HG02588 (cell line): ENCODE measurements around the gene ACOT7.
"Not testable (repeated sequence)": the region's sequence is repeated elsewhere in the genome, so short reads cannot be mapped to it uniquely, and the experiment has no call there.

ENCODE experiments used
- ATAC-seq: cut with Tn5 transposase; IDR thresholded peaks from one replicate; pipeline ENCODE4 v1.9.1; 2021; ENCODE audit warnings: mild to moderate bottlenecking, moderate library complexity; ENCODE audit not compliant: unreplicated experiment

ACOT7 gene

GRCh38 chr1:6401673-6402072 lies 8.1 kb upstream of the ACOT7 start:
- ATAC-seq, result no peak

- ATAC-seq, result no peak
These were observed 5.7 kb upstream of the ACOT7 start for GRCh38 chr1:6399294-6399693.

GRCh38 chr1:6397844-6398441 lies 4.4 kb upstream of the ACOT7 start:
- ATAC-seq, result no peak

- no peak for ATAC-seq
These were observed 3.4 kb upstream of the ACOT7 start for GRCh38 chr1:6396998-6397397.

DNA sequence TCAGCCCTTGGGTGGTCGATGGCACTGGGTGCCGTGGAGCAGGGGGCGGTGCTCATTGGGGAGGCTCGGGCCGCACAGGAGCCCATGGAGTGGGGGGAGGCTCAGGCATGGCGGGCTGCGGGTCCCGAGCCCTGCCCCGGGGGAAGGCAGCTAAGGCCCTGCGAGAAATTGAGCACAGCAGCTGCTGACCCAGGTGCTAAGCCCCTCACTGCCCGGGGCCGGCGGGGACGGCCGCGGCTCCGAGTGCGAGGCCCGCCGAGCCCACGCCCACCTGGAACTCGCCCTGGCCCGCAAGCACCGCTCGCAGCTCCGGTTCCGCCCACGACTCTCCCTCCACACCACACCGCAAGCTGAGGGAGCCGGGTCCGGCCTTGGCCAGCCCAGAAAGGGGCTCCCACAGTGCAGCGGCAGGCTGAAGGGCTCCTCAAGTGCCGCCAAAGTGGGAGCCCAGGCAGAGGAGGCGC lies 2.2 kb upstream of the ACOT7 start:
- not testable (repeated sequence) for ATAC-seq

DNA sequence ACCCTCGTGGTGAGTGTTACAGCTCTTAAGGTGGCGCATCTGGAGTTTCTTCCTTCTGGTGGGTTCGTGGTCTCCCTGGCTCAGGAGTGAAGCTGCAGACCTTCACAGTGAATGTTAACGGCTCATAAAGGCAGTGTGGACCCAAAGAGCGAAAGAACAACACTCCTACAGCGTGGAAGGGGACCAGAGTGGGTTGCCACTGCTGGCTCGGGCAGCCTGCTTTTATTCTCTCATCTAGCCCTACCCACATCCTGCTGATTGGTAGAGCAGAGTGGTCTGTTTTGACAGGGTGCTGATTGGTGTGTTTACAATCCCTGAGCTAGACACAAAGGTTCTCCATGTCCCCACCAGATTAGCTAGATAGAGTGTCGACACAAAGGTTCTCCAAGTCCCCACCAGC lies 1.6 kb upstream of the ACOT7 start:
- not testable (repeated sequence) for ATAC-seq

GRCh38 chr1:6392809-6393399 lies 663 bp downstream of the ACOT7 start:
- ATAC-seq, result peak; percentile 4

GRCh38 chr1:6391951-6392808 lies 1.4 kb downstream of the ACOT7 start:
- no peak for ATAC-seq

- ATAC-seq, result no peak
These were observed 3.6 kb downstream of the ACOT7 start for GRCh38 chr1:6389971-6390370.

DNA sequence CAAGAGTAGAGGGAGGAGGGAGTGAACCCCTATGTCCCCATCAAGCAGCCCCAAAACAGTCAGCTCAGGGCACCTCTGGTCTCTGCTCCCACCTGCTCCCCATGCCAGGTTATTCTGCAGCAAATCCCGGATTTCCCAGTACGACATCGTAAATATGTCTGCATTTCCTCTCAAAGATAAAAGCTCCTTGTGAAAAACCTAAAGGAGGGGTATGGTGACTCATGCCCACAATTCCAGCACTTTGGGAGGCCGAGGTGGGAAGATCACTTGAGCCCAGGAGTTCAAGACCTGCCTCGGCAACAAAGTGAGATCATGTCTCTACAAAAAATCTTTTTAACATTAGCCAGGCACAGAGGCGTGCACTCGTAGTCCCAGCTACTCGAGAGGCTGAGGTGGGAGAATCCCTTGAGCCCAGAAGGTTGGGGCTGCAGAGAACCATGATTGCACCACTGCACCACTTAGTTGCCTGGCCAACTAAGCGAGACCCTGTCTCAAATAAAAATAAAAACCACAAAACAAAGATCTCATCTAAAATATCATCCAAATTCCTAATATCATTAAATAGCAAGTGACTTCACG lies 7.1 kb downstream of the ACOT7 start:
- ATAC-seq, result no peak

DNA sequence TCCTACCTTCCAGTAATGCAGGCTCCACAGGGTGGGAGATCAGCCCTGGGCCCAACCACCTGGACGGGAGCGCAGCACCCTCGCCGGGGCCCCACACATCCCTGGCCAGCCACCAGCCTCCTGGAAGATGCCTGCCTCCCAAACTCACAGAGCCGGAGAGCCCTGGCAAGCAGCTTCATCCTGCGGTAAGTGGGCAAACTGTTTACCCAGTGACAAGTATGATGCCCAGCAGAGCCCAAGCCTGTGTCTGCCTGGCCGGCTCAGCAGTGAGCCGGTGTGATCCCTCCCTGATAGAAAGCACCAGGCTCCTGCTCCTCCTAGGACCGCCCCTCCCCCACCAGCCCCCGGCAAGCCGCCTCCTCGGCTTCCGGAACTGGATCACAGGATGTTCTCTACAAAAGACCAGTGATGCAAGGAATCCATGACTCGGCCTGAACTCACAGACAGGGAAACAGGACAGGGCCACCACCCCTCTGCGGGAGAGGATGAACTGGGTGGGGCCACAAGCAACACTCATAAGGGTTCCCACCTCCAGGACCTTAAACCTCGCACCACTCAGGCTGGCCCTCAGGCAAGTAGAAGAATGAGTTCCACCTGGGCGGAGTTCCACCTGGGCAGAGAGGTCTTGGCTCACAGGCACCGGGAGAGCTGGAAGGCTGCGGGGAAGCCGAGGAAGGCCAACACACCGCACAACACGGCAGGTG lies 7.9 kb downstream of the ACOT7 start:
- ATAC-seq, result no peak

- no peak for ATAC-seq
These were observed 8.6 kb downstream of the ACOT7 start for GRCh38 chr1:6384962-6385361.

- ATAC-seq, result no peak
These were observed 9.4 kb downstream of the ACOT7 start for GRCh38 chr1:6384135-6384534.

DNA sequence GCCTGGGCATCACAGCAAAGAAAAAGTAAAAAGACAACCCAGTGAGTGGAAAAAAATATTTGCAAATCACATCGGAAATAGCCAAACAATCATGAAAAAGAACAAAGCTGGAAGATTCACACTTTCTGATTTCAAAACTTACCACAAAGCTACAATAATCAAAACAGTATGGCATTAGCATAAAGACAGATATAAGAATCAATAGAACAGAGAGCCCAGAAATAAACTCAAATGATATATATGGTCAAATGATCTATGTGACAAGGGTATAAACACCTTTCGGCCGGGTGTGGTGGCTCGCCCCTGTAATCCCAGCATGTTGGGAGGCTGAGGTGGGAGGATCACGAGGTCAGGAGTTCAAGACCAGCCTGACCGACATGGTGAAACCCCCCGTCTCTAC lies 13.5 kb downstream of the ACOT7 start:
- ATAC-seq, result no peak

DNA sequence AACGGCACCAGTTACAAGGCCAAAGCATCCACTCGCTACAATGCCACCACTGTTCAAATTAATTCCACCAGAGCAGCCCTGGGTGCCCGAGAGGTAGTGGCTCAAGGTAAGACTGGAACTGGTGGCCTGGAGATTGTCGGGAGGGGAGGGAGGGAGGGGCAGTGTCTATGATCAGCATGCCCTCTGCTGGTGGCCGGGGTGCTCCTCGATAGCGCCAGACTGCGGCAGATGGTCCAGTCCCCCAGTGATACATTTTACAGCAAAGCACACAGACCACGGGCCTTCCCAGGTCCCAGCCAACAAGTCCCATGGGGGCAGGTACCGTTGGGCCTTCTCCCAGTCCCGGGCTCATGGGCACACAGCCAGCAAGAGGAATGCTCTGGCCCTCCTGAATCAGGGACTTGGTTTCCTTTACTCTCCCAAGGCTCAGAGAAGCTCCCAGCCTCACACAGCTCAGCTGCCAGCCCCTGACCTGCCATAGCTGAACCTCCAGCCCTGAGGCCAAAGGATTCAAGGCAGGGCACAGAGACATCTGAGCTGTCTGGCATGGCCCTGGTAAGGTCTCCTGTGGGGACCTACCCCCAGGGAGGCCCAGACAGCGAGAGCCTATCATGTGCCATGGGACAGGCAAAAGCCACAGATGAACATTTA lies 15.3 kb downstream of the ACOT7 start:
- no peak for ATAC-seq

DNA sequence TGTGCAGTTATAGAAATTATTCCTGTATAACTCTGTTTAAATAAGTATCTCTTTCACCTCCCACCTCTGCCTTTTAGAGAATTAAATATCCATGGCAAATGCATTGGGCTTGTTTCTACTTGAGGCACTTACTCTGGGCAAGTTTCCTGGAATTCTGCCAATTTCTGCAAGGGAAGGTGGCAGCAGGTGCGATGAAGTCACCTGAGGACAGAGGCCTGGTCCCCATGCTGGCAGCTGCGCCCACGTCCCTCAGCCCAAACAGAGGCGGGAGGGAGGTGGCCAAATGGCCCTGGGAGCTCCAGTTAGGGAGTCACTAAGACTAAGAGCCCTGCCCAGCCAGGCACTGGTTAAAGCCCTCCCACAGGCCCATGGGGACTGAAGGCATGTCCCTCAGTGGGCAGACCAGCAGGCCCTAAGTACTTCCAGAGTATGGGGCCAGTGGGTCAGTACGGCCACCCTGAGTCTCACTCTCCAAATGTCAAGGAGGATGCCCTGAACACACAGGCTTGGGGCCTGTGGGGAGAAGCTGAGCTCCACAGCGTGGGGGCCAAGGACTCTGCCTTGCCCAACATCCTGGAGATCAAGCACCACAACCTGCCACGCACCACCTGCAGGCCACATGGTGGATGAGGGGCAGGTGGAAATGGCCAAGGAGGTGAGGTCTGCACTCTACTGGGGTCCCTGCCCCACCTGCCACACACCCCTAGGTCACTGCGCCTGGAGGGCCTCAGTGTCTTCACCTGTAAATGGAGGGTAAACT lies 19.4 kb downstream of the ACOT7 start:
- ATAC-seq, result no peak

- not testable (repeated sequence) for ATAC-seq
These were observed 21.3 kb downstream of the ACOT7 start for GRCh38 chr1:6372236-6372635.

GRCh38 chr1:6370006-6370405 lies 23.6 kb downstream of the ACOT7 start:
- no peak for ATAC-seq

- ATAC-seq, result no peak
These were observed 26.1 kb downstream of the ACOT7 start for GRCh38 chr1:6367381-6368012.
